Measurements from ENCODE around the gene UNK.
A peak's percentile ranks its signal among the peaks of the same experiment; 100 is the strongest.

UNK gene

GRCh38 chr17:75773808-75774470, 10.7 kb upstream of the UNK start:
- no peak for DNase-seq

GRCh38 chr17:75774471-75774990, 10.1 kb upstream of the UNK start:
- no peak for DNase-seq

GRCh38 chr17:75774991-75775668, 9.5 kb upstream of the UNK start:
- DNase-seq: no peak

GRCh38 chr17:75776386-75777295, 8.0 kb upstream of the UNK start:
- DNase-seq: peak; percentile 50

- DNase-seq: no peak
Measured at GRCh38 chr17:75777296-75777922, 7.2 kb upstream of the UNK start.

- DNase-seq: peak; percentile 51
Measured at GRCh38 chr17:75778066-75778860, 6.3 kb upstream of the UNK start.

GRCh38 chr17:75778861-75779249, 5.8 kb upstream of the UNK start:
- DNase-seq: peak; percentile 81

- peak; percentile 92 for DNase-seq
Measured at GRCh38 chr17:75779250-75779986, 5.2 kb upstream of the UNK start.

- DNase-seq: no peak
Measured at GRCh38 chr17:75779987-75780889, 4.4 kb upstream of the UNK start.

- DNase-seq: no peak
Measured at GRCh38 chr17:75783069-75783783, 1.4 kb upstream of the UNK start.

GRCh38 chr17:75783803-75784472, 668 bp upstream of the UNK start:
- peak; percentile 54 for DNase-seq

GRCh38 chr17:75785016-75785890, 647 bp downstream of the UNK start:
- peak; percentile 90 for DNase-seq

- DNase-seq: no peak
Measured at GRCh38 chr17:75791254-75791653, 6.6 kb downstream of the UNK start.

- no peak for DNase-seq
Measured at GRCh38 chr17:75793460-75793859, 8.9 kb downstream of the UNK start.

- DNase-seq: no peak
Measured at GRCh38 chr17:75795820-75796607, 11.4 kb downstream of the UNK start.

GRCh38 chr17:75799402-75799801, 14.8 kb downstream of the UNK start:
- DNase-seq: no peak

GRCh38 chr17:75803883-75804282, 19.3 kb downstream of the UNK start:
- DNase-seq: no peak
